Colonic mucosa (tissue), 4 donors: ENCODE measurements around the gene RO60. TPM values are rescaled to one million over a fixed set of nuclear protein-coding genes. Genes with fewer than 3 reads are reported as not detected.
A peak's percentile ranks its signal among the peaks of the same experiment; 100 is the strongest.

Experiments
- DNase-seq: peaks from one replicate; pipeline ENCODE4 v3.0.0-alpha.2; 2020
- H3K27ac ChIP-seq: fragments of 200-600 bp; one replicate; pipeline ENCODE4 v1.8.0; 2021
- H3K27me3 ChIP-seq: fragments of 200-600 bp; one replicate; pipeline ENCODE4 v1.8.0; 2021
- H3K36me3 ChIP-seq: fragments of 200-600 bp; one replicate; pipeline ENCODE4 v1.8.0; 2021
- H3K4me1 ChIP-seq: fragments of 200-600 bp; one replicate; pipeline ENCODE4 v1.8.0; 2021; ENCODE audit warnings: mild to moderate bottlenecking
- H3K4me3 ChIP-seq: fragments of 200-600 bp; one replicate; pipeline ENCODE4 v1.8.0; 2021
- H3K9ac ChIP-seq, 2 donors: one replicate each; pipeline ENCODE4 v1.7.0; 2013; ENCODE audit warnings: control low read depth in 2 of 2, low read depth in 2 of 2, low read length in 2 of 2
- H3K9me3 ChIP-seq: fragments of 200-600 bp; one replicate; pipeline ENCODE4 v1.8.0; 2021
- CTCF ChIP-seq: fragments of 200-600 bp; IDR thresholded peaks from one replicate; pipeline ENCODE4 v1.8.0; 2022; ENCODE audit warnings: antibody characterized with exemption, mild to moderate bottlenecking
- intact Hi-C: fragments of 100-400 bp; cut with DNase I; formaldehyde crosslinking; loops from one replicate; pipeline ENCODE4 v1.14.1; 2022
- total RNA-seq, 2 donors: library from RNA; stranded (reverse); fragmentation: NEBNext Ultra II Directional in 1 of 2; extraction: Animal tissue kit (Norgen Biotek cat#: 25700) in 1 of 2; gene quantifications; one replicate each; pipeline ENCODE4 v1.2.1, GENCODE V29; 2021
- donor health status: healthy.
- donor health status: DM: no; HTN: no; CAD: no.
- donor health status: DM: no; HTN: no; CAD: no.

Gene RO60
- total RNA-seq, result 10 to 100 TPM; 47.6 to 55.9 TPM

GRCh38 chr1:193059282-193060114, at the start of gene RO60, which contains the start of gene UCHL5:
TSS of gene RO60 (plus strand) at chr1:193059612. CDS start at chr1:193069055, 9,443 bp downstream.
TSS of gene UCHL5 (minus strand) at chr1:193059360. CDS start at chr1:193059260, 100 bp downstream.
- no peaks in the 10 kb centered on the region for H3K36me3 ChIP-seq
- H3K4me3 ChIP-seq, result peak within 1 kb of the TSS; percentile 66
- no peaks in the 10 kb centered on the region for H3K9me3 ChIP-seq
- H3K9ac ChIP-seq, result peak within 1 kb of the TSS; percentile 90 to 98
- intact Hi-C loops, result no loop called here
- peak within 1 kb of the TSS; percentile 98 for H3K27ac ChIP-seq
- H3K4me1 ChIP-seq, result peaks cover 8% of the 10 kb centered on the region
- DNase-seq, result peak; percentile 98
- TF ChIP-seq CTCF, result no peak
- no peaks in the 10 kb centered on the region for H3K27me3 ChIP-seq

GRCh38 chr1:193011406-193011805, 48.0 kb upstream of the RO60 start:
- Histone ChIP-seq H3K4me3 (no peak overlapping the region), H3K27me3 (no peaks in the 10 kb centered on the region), H3K9me3 (no peaks in the 10 kb centered on the region), H3K27ac (no peak overlapping the region), H3K9ac (no peak overlapping the region), H3K4me1 (peaks cover 4% of the 10 kb centered on the region), H3K36me3 (no peaks in the 10 kb centered on the region)
- intact Hi-C loops, result loop anchor here (10.0 kb wide), 1 partner anchor 537 kb away; no protein-coding TSS in a partner anchor
- no peak for DNase-seq
- TF ChIP-seq CTCF, result no peak

- H3K9ac ChIP-seq, result no peak overlapping the region
- intact Hi-C loops, result loop anchor here (10.0 kb wide), 1 partner anchor 538 kb away; no protein-coding TSS in a partner anchor
- H3K27ac ChIP-seq, result no peak overlapping the region
- DNase-seq, result no peak
- H3K9me3 ChIP-seq, result no peaks in the 10 kb centered on the region
- peaks cover 4% of the 10 kb centered on the region for H3K4me1 ChIP-seq
- TF ChIP-seq CTCF, result no peak
- H3K36me3 ChIP-seq, result no peaks in the 10 kb centered on the region
- H3K27me3 ChIP-seq, result no peaks in the 10 kb centered on the region
- H3K4me3 ChIP-seq, result no peak overlapping the region
Measured at GRCh38 chr1:193013005-193013404, 46.4 kb upstream of the RO60 start.

- Histone ChIP-seq H3K27me3 (no peaks in the 10 kb centered on the region), H3K4me1 (peaks cover 4% of the 10 kb centered on the region), H3K27ac (no peak overlapping the region), H3K36me3 (no peaks in the 10 kb centered on the region), H3K9ac (no peak overlapping the region), H3K4me3 (no peak overlapping the region), H3K9me3 (no peaks in the 10 kb centered on the region)
- no peak for TF ChIP-seq CTCF
- intact Hi-C loops, result loop anchor here (10.0 kb wide), 1 partner anchor 539 kb away; no protein-coding TSS in a partner anchor
- DNase-seq, result no peak
Measured at GRCh38 chr1:193013707-193014106, 45.7 kb upstream of the RO60 start.

- H3K4me3 ChIP-seq, result no peak overlapping the region
- H3K9me3 ChIP-seq, result no peaks in the 10 kb centered on the region
- no peak for DNase-seq
- TF ChIP-seq CTCF, result no peak
- intact Hi-C loops, result loop anchor here (10.0 kb wide), 1 partner anchor 540 kb away; no protein-coding TSS in a partner anchor
- no peaks in the 10 kb centered on the region for H3K27me3 ChIP-seq
- H3K27ac ChIP-seq, result no peak overlapping the region
- H3K36me3 ChIP-seq, result no peaks in the 10 kb centered on the region
- no peak overlapping the region for H3K9ac ChIP-seq
- no peaks in the 10 kb centered on the region for H3K4me1 ChIP-seq
Measured at GRCh38 chr1:193014400-193014799, 45.0 kb upstream of the RO60 start.
